Measurements from ENCODE around the gene DIS3L2. TPM values are rescaled to one million over a fixed set of nuclear protein-coding genes. Genes with fewer than 3 reads are reported as not detected.
"Not testable (repeated sequence)": the region's sequence is repeated elsewhere in the genome, so short reads cannot be mapped to it uniquely, and the experiment has no call there.

The DIS3L2 gene
- total RNA-seq, 2 experiments from 2014 or later: 25.6 to 34.5 TPM

GRCh38 chr2:232349946-232350635 lies 388.6 kb downstream of the DIS3L2 start:
- ATAC-seq (no peak), DNase-seq (no peak)
- POLR2A ChIA-PET: no interaction called here
- Mint-ChIP-seq H3K36me3 (ENCODE audit: low read depth) (no peaks in the 10 kb centered on the region), H3K27me3 (peaks cover 18% of the 10 kb centered on the region), H3K4me3 (no peak overlapping the region), H3K27ac (no peak overlapping the region), H3K9me3 (ENCODE audit: low read depth) (peaks cover 2% of the 10 kb centered on the region), H3K4me1 (peaks cover 3% of the 10 kb centered on the region)
- CTCF ChIA-PET: interaction anchor here (1.0 kb wide), 1 partner anchor 89 kb away, joined by 3 read pairs; no protein-coding TSS in a partner anchor
- intact Hi-C loops (cut with DNase I, micrococcal nuclease): no loop called here

DNA sequence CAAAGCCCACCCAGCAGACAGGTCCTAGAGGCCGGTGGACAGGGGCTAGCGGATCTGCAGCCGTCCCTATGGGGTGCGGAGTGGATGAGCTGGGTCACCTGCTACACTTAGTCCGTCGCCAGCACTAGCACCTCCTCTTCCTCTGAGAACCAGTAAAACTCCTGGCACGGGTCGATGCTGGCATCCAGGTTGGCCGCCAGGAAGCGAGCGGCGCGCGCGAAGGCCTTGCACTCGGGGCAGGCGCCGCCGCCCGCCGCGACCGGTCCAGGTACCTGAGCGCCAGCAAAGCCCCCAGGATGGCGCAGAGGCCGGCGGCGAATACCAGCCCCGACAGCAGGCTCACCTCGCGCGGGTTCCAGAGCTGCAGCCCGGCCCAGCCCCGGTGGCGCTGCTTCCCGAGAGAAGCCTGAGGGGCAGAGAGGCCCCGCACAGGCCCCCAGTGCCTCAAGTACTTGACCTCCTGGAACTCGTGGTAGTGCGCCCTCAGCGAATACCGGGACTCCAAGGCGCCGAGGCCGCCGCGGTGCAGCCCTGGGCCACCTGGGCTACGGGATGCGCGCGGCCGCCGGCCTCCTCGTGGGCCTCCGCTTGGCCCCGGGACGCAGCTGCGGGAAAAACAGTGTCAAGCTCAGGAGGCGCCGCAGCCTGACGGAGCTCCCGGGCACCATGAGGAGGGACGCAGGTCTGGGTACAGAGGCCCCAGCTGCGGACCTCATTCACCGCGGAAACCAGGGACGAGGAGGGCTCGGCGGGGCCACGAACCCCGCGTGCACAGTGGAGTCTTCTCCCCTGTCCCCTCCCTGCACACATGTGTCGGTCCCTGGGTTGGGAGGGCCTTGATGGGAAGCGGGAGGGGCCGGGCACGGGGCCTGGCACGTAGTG lies 389.5 kb downstream of the DIS3L2 start:
- ATAC-seq (peak; percentile 42), DNase-seq (no peak)
- POLR2A ChIA-PET: no interaction called here
- H3K36me3 Mint-ChIP-seq (ENCODE audit: low read depth): no peaks in the 10 kb centered on the region
- intact Hi-C loops (cut with DNase I, micrococcal nuclease): no loop called here
- peaks cover 2% of the 10 kb centered on the region for H3K9me3 Mint-ChIP-seq (ENCODE audit: low read depth)
- CTCF ChIA-PET: interaction anchor here (0.9 to 1.0 kb wide), 2 partner anchors 10 to 88 kb away, joined by 3 read pairs; no protein-coding TSS in a partner anchor
- no peak overlapping the region for H3K27ac Mint-ChIP-seq
- no peak overlapping the region for H3K4me3 Mint-ChIP-seq
- peaks cover 18% of the 10 kb centered on the region for H3K27me3 Mint-ChIP-seq
- H3K4me1 Mint-ChIP-seq: peaks cover 3% of the 10 kb centered on the region

- Mint-ChIP-seq H3K4me3 (no peak overlapping the region), H3K36me3 (ENCODE audit: low read depth) (no peaks in the 10 kb centered on the region), H3K27me3 (peaks cover 22% of the 10 kb centered on the region), H3K9me3 (ENCODE audit: low read depth) (peaks cover 1% of the 10 kb centered on the region), H3K27ac (no peak overlapping the region), H3K4me1 (peaks cover 3% of the 10 kb centered on the region)
- POLR2A ChIA-PET: no interaction called here
- intact Hi-C loops (cut with DNase I, micrococcal nuclease): no loop called here
- ATAC-seq (no peak), DNase-seq (no peak)
- CTCF ChIA-PET: interaction anchor here (0.9 to 1.2 kb wide), 2 partner anchors 11 to 14 kb away, joined by 3 read pairs; no protein-coding TSS in a partner anchor
Observed at GRCh38 chr2:232351686-232352510, 390.4 kb downstream of the DIS3L2 start.

DNA sequence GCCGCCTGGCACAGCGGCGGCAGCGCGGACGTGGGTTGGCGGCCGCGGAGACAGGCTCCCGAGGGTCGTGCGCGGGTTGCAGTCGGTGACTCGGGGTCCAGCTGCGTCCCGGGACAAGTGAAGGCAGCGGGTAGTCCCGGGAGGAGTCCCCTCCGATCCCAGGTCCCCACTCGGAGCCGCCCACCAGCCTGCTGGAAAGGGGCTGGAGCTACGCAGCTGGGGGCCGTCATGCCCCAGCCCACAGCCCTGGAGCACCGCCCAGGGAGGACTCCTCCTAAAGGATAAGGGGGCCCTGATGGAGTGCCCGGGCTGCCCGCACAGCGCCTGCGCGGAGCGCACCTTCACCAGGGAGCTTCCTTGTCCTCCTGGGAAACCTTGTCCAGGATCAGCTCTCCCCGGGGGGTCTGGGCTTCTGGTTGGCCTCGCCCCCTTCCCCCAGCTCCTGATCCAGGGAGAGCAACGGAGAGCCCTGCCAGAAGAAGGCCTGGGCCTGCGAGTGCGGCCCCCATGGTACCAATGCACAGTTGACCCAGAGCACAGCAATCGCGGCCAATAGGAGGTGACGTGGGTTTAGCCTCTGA lies 391.1 kb downstream of the DIS3L2 start:
- Mint-ChIP-seq H3K9me3 (ENCODE audit: low read depth) (no peaks in the 10 kb centered on the region), H3K36me3 (ENCODE audit: low read depth) (no peaks in the 10 kb centered on the region), H3K27me3 (peaks cover 22% of the 10 kb centered on the region), H3K4me1 (peaks cover 3% of the 10 kb centered on the region), H3K4me3 (no peak overlapping the region), H3K27ac (no peak overlapping the region)
- intact Hi-C loops (cut with DNase I, micrococcal nuclease): no loop called here
- ChIA-PET POLR2A (no interaction called here), CTCF (interaction anchor here (1.2 kb wide), 1 partner anchor 13 kb away, joined by 3 read pairs; no protein-coding TSS in a partner anchor)
- DNase-seq (no peak), ATAC-seq (no peak)

DNA sequence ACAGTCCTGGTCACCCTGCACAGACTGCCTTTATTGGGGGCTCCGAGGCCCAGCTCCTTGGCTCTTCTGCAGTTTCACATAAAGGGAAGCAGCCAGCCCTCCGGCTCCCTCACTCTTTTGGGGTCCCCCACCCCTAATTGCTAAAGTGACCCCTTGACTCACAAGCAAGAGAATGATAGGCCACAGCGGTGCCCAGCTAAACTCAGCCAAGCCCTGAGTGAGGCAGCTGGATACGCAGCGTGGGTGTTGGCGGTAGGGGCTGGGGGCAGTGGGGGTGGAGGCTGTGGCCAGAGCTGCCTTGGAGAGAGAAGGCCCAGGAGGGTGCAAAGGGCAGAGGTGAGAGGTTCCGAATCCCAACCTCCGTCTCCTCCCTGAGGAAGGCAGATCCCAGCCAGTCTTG lies 391.6 kb downstream of the DIS3L2 start:
- intact Hi-C loops (cut with DNase I, micrococcal nuclease): no loop called here
- no peak overlapping the region for H3K27ac Mint-ChIP-seq

GRCh38 chr2:232353660-232354059 lies 392.1 kb downstream of the DIS3L2 start:
- Mint-ChIP-seq H3K9me3 (ENCODE audit: low read depth) (no peaks in the 10 kb centered on the region), H3K27ac (no peak overlapping the region), H3K4me1 (peaks cover 3% of the 10 kb centered on the region), H3K36me3 (ENCODE audit: low read depth) (no peaks in the 10 kb centered on the region), H3K4me3 (no peak overlapping the region), H3K27me3 (peaks cover 22% of the 10 kb centered on the region)
- POLR2A ChIA-PET: no interaction called here
- CTCF ChIA-PET: no interaction called here
- no peak for ATAC-seq
- intact Hi-C loops (cut with DNase I, micrococcal nuclease): no loop called here
- DNase-seq: no peak

More for the DNA sequence above, 391.6 kb downstream of the DIS3L2 start:
- ChIA-PET CTCF (interaction anchor here (1.2 kb wide), 1 partner anchor 13 kb away, joined by 3 read pairs; no protein-coding TSS in a partner anchor), POLR2A (no interaction called here)
- ATAC-seq (no peak), DNase-seq (no peak)
- peaks cover 3% of the 10 kb centered on the region for H3K4me1 Mint-ChIP-seq
- no peaks in the 10 kb centered on the region for H3K9me3 Mint-ChIP-seq (ENCODE audit: low read depth)
- peaks cover 22% of the 10 kb centered on the region for H3K27me3 Mint-ChIP-seq
- no peak overlapping the region for H3K4me3 Mint-ChIP-seq
- H3K36me3 Mint-ChIP-seq (ENCODE audit: low read depth): no peaks in the 10 kb centered on the region

DNA sequence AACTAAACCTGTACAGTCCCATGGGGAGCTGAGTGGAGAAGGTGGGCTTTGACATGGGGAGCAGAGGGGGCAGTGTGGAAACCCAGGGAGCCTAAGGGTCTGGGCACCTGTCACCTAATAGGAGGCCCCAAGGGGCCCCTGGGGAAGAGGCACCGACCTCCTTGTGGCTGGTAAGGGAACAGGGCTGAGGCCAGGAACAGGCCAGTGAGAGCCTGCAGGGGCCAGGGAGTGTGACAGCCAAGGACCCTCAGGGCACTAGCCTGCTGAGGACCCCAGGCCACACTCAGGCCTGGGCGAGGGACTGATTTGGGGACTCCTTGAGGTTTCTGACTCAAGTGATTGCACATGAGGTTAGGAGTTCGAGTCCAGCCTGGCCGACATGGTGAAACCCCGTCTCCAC lies 392.6 kb downstream of the DIS3L2 start:
- intact Hi-C loops (cut with DNase I, micrococcal nuclease): no loop called here
- POLR2A ChIA-PET: no interaction called here
- H3K27ac Mint-ChIP-seq: no peak overlapping the region
- no peaks in the 10 kb centered on the region for H3K36me3 Mint-ChIP-seq (ENCODE audit: low read depth)
- H3K9me3 Mint-ChIP-seq (ENCODE audit: low read depth): no peaks in the 10 kb centered on the region
- CTCF ChIA-PET: no interaction called here
- H3K27me3 Mint-ChIP-seq: peaks cover 22% of the 10 kb centered on the region
- DNase-seq (no peak), ATAC-seq (no peak)
- peaks cover 3% of the 10 kb centered on the region for H3K4me1 Mint-ChIP-seq
- no peak overlapping the region for H3K4me3 Mint-ChIP-seq

- Mint-ChIP-seq H3K4me3 (no peak overlapping the region), H3K4me1 (peaks cover 23% of the 10 kb centered on the region), H3K27ac (no peak overlapping the region), H3K9me3 (ENCODE audit: low read depth) (no peaks in the 10 kb centered on the region), H3K27me3 (peaks cover under 1% of the 10 kb centered on the region), H3K36me3 (ENCODE audit: low read depth) (no peaks in the 10 kb centered on the region)
- intact Hi-C loops (cut with DNase I, micrococcal nuclease): no loop called here
- ChIA-PET POLR2A (no interaction called here), CTCF (interaction anchor here (0.7 kb wide), 1 partner anchor 505 kb away, joined by 3 read pairs; no protein-coding TSS in a partner anchor)
- DNase-seq: no peak
- ATAC-seq: no peak
Observed at GRCh38 chr2:232361646-232362045, 400.1 kb downstream of the DIS3L2 start.

DNA sequence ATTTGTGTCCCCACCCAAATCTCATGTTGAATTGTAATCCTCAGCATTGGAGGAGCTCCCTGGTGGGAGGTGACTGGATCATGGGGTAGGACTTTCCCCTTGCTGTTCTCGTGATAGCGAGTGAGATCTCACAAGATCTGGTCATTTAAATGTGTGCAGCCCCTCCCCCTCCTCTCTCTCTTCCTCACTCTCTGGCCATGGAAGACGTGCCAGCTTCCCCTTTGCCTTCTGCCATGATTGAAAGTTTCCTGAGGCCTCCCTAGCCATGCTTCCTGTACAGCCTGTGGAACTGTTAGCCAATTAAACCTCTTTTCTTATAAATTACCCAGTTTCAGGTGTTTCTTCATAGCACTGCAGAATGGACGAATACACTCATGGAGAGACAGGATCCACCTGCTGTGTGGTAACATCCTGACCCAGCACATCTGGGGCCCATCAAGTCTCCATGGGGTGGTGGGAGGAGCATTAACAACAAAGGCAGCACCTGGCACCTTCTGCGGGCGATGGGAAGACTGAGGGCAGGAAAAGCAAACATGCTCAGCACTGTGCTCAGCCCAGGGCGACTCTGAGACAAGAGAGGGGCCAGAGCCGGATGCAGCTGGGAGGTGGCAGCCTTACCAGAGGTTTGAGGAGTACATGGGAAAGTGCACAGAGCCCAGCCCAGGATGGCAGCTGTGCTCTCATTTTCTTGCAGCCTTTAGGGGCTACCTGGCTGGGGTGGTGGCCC lies 400.8 kb downstream of the DIS3L2 start:
- DNase-seq (no peak), ATAC-seq (no peak)
- Mint-ChIP-seq H3K27ac (no peak overlapping the region), H3K9me3 (ENCODE audit: low read depth) (no peaks in the 10 kb centered on the region), H3K4me1 (peaks cover 23% of the 10 kb centered on the region), H3K36me3 (ENCODE audit: low read depth) (no peaks in the 10 kb centered on the region), H3K27me3 (no peaks in the 10 kb centered on the region), H3K4me3 (no peak overlapping the region)
- intact Hi-C loops (cut with DNase I, micrococcal nuclease): no loop called here
- POLR2A ChIA-PET: interaction anchor here (0.6 kb wide), 1 partner anchor 73 kb away, joined by 4 read pairs; no protein-coding TSS in a partner anchor
- CTCF ChIA-PET: interaction anchor here (0.6 to 0.7 kb wide), 2 partner anchors 245 to 505 kb away, joined by 3 read pairs; no protein-coding TSS in a partner anchor

DNA sequence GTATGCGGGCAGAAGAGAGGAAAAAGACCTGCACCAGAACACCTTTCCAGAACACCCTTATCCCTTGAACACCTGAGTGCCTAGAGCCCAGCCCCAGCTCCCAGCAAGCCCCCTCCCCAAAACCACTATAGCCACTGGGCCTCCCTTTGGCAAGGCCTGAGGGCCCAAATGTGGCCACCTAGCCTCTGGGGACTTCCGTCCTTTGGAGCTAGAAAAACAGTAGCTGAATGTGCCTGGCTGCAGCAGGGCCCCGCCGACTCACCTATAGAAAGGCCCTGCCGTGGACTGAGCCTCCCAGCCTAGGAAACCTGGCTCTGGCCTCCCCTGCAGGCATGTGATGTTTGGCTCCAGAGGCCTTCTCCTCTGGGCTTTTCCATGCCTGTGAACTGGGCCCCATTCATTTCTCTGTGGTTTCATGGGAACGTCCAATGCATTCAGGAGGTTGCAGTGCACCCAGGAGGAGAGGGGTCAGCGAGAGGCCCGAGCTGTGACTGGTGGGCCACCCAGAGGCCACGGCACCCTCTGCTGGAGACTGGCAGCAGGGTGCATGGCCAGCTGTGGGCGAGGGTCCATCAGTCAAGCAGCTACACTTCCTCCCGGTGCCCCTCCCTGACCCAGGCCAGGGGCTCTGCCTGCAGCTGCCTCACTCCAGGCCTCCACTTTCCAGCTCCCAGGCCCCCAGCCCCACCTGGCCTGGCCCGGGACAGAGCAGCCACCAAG lies 401.7 kb downstream of the DIS3L2 start:
- H3K27me3 Mint-ChIP-seq; DNase-seq; H3K9me3 Mint-ChIP-seq (ENCODE audit: low read depth); intact Hi-C loops (cut with DNase I, micrococcal nuclease); H3K36me3 Mint-ChIP-seq (ENCODE audit: low read depth): not testable (repeated sequence)
- Mint-ChIP-seq H3K4me3 (peak overlapping the region; percentile 67), H3K27ac (peak overlapping the region; percentile 85), H3K4me1 (peaks cover 23% of the 10 kb centered on the region)
- peak; percentile 24 for ATAC-seq
- POLR2A ChIA-PET: interaction anchor here (0.6 kb wide), 1 partner anchor 72 kb away, joined by 4 read pairs; no protein-coding TSS in a partner anchor
- CTCF ChIA-PET: interaction anchor here (1.1 kb wide), 1 partner anchor 123 kb away, joined by 3 read pairs; no protein-coding TSS in a partner anchor

Measured in activated CD4-positive, alpha-beta T cell treated with anti-CD3 and anti-CD28 coated beads for 36 hours (primary cell).